RWPE2 (cell line): Measurements from ENCODE around the gene STARD5.
"Not testable (repeated sequence)": the region's sequence is repeated elsewhere in the genome, so short reads cannot be mapped to it uniquely, and the experiment has no call there.

Experiments used
- ATAC-seq: fragments of 200-7000 bp; cut with Tn5 transposase; 3 replicates; pipeline ENCODE4 v1.9.1; 2021; ENCODE audit warnings: low read depth
- DNase-seq: peaks from one replicate; pipeline ENCODE4 v3.0.0-alpha.2; 2020; ENCODE audit warnings: low spot score
- H3K27ac ChIP-seq: fragments of 450-650 bp; 2 replicates; pipeline ENCODE4 v1.5.1; 2017; ENCODE audit warnings: mild to moderate bottlenecking; ENCODE audit not compliant: poor library complexity, severe bottlenecking
- H3K27me3 ChIP-seq: fragments of 250-450 bp; sonication (Bioruptor Pico); 2 replicates; pipeline ENCODE4 v1.5.1; 2021; ENCODE audit warnings: mild to moderate bottlenecking, moderate library complexity; ENCODE audit not compliant: insufficient read depth, poor library complexity, severe bottlenecking
- H3K36me3 ChIP-seq: fragments of 250-450 bp; sonication (Bioruptor Pico); 2 replicates; pipeline ENCODE4 v1.5.1; 2020; ENCODE audit warnings: low read depth, mild to moderate bottlenecking, moderate library complexity
- H3K4me1 ChIP-seq: fragments of 250-450 bp; sonication (Bioruptor Pico); 2 replicates; pipeline ENCODE4 v1.5.1; 2021; ENCODE audit warnings: mild to moderate bottlenecking, moderate library complexity; ENCODE audit not compliant: insufficient read depth, poor library complexity, severe bottlenecking
- H3K4me3 ChIP-seq: fragments of 250-450 bp; sonication (Bioruptor Pico); 2 replicates; pipeline ENCODE4 v1.5.1; 2021; ENCODE audit warnings: mild to moderate bottlenecking, moderate library complexity; ENCODE audit not compliant: severe bottlenecking
- H3K9me3 ChIP-seq: fragments of 250-450 bp; sonication (Bioruptor Pico); 2 replicates; pipeline ENCODE4 v1.5.1; 2021; ENCODE audit warnings: mild to moderate bottlenecking, moderate library complexity; ENCODE audit not compliant: severe bottlenecking
- CTCF ChIP-seq: fragments of 450-650 bp; IDR thresholded peaks from one replicate; pipeline ENCODE4 v1.5.1; 2017; ENCODE audit warnings: mild to moderate bottlenecking, moderate library complexity; ENCODE audit not compliant: poor library complexity, severe bottlenecking

STARD5 gene

DNA sequence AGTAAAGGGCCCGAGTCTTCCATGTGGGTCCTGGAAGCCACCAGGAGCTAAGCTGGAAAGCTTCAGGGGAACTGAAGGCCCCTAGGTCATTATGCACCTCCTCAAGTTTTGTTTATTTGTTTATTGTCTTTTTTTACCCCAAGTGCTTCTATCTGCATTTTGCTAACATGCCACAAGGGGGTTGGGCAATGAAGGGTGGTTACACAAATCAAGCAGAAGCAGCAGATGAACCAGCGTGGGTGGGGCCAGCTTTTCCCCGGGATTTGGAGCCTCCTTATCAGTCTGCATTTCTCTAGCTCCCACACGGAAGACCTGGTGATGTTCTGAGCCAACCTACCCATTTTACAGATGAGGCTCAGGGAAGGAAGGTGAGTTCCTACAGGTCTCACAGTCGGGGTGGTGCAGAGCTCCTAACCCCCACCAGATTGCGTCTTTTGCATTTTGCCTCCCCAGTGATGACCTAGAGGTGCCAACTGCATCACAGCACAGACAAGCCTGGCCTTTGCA lies 33.3 kb upstream of the STARD5 start:
- Histone ChIP-seq H3K36me3 (no peaks in the 10 kb centered on the region), H3K27me3 (no peaks in the 10 kb centered on the region), H3K27ac (no peak overlapping the region), H3K4me3 (no peak overlapping the region), H3K9me3 (no peaks in the 10 kb centered on the region), H3K4me1 (no peaks in the 10 kb centered on the region)
- DNase-seq (no peak), ATAC-seq (no peak)
- no peak for TF ChIP-seq CTCF

- TF ChIP-seq CTCF, result no peak
- Histone ChIP-seq H3K27ac (no peak overlapping the region), H3K4me3 (no peak overlapping the region), H3K36me3 (no peaks in the 10 kb centered on the region), H3K4me1 (no peaks in the 10 kb centered on the region), H3K27me3 (no peaks in the 10 kb centered on the region), H3K9me3 (no peaks in the 10 kb centered on the region)
- DNase-seq, result no peak
- ATAC-seq, result no peak
Measured at GRCh38 chr15:81356252-81356651, 32.3 kb upstream of the STARD5 start.

DNA sequence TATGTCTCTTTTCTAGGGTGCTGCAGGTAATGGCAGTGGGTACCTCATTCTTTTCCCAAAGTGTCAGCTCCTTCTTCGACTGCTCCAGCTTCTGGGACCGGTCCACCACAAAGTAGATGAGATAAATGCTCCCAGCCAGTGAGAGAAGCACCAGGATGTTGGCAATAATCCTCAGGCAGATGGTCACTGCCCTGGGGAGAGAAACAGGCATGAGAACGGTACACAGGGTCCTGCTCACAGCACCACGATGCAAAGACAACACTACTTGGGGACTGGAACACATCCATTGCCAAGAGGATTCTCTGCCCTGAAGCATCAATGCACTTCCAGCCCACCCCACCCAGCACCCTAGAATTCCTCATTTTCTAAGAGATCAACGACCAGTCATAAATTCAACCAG lies 27.7 kb upstream of the STARD5 start:
- Histone ChIP-seq H3K36me3 (no peaks in the 10 kb centered on the region), H3K4me1 (no peaks in the 10 kb centered on the region), H3K27me3 (no peaks in the 10 kb centered on the region), H3K9me3 (no peaks in the 10 kb centered on the region), H3K27ac (no peak overlapping the region), H3K4me3 (no peak overlapping the region)
- no peak for DNase-seq
- TF ChIP-seq CTCF, result no peak
- ATAC-seq, result no peak

GRCh38 chr15:81349271-81349670 lies 25.3 kb upstream of the STARD5 start:
- Histone ChIP-seq H3K9me3 (no peaks in the 10 kb centered on the region), H3K4me1 (no peaks in the 10 kb centered on the region), H3K36me3 (no peaks in the 10 kb centered on the region), H3K27me3 (no peaks in the 10 kb centered on the region), H3K4me3 (no peak overlapping the region), H3K27ac (no peak overlapping the region)
- TF ChIP-seq CTCF, result no peak
- no peak for ATAC-seq
- no peak for DNase-seq

DNA sequence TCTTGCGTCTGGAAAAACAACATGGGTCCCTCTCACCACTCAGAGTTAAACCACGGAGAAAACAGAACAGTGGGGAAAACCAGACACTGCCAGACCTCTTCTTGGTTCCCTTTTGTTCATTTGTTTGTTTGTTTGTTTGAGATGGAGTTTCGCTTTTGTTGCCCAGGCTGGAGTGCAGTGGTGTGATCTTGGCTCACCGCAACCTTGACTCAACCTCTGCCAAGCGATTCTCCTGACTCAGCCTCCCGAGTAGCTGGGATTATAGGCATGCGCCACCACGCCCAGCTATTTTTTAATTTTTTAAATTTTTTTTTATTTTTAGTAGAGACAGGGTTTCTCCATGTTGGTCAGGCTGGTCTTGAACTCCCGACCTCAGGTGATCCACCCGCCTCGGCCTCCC lies 24.8 kb upstream of the STARD5 start:
- not testable (repeated sequence) for ATAC-seq, DNase-seq, H3K36me3 ChIP-seq, H3K27ac ChIP-seq, H3K9me3 ChIP-seq, H3K4me3 ChIP-seq, H3K4me1 ChIP-seq, H3K27me3 ChIP-seq
